Glutamatergic neuron (in vitro differentiated cells): ENCODE measurements around the gene NF1. TPM values are rescaled to one million over a fixed set of nuclear protein-coding genes. Genes with fewer than 3 reads are reported as not detected.
A peak's percentile ranks its signal among the peaks of the same experiment; 100 is the strongest.
"Not testable (repeated sequence)": the region's sequence is repeated elsewhere in the genome, so short reads cannot be mapped to it uniquely, and the experiment has no call there.

Experiments used
- DNase-seq: peaks from one replicate; pipeline ENCODE4 v3.0.0; 2022
- H3K27ac Mint-ChIP-seq: one replicate; pipeline ENCODE4 v1.8.0; 2020; ENCODE audit warnings: mild to moderate bottlenecking, mixed read lengths, inconsistent platforms; ENCODE audit not compliant: unreplicated experiment
- H3K27me3 Mint-ChIP-seq: one replicate; pipeline ENCODE4 v1.8.0; 2020; ENCODE audit warnings: mild to moderate bottlenecking, moderate library complexity, mixed read lengths, inconsistent platforms; ENCODE audit not compliant: unreplicated experiment
- H3K36me3 Mint-ChIP-seq: one replicate; pipeline ENCODE4 v1.8.0; 2020; ENCODE audit warnings: mild to moderate bottlenecking, mixed read lengths, inconsistent platforms; ENCODE audit not compliant: unreplicated experiment
- H3K4me1 Mint-ChIP-seq: one replicate; pipeline ENCODE4 v1.8.0; 2020; ENCODE audit warnings: mild to moderate bottlenecking, low read depth, mixed read lengths, inconsistent platforms; ENCODE audit not compliant: unreplicated experiment
- H3K4me3 Mint-ChIP-seq: one replicate; pipeline ENCODE4 v1.8.0; 2020; ENCODE audit warnings: mild to moderate bottlenecking, mixed read lengths, inconsistent platforms; ENCODE audit not compliant: unreplicated experiment
- H3K9me3 Mint-ChIP-seq: one replicate; pipeline ENCODE4 v1.8.0; 2020; ENCODE audit warnings: mild to moderate bottlenecking, moderate library complexity, mixed read lengths, inconsistent platforms; ENCODE audit not compliant: unreplicated experiment
- total RNA-seq: library from RNA; stranded (reverse); fragmentation: NEBNext Ultra II Directional; extraction: Animal tissue kit (Norgen Biotek cat#: 25700); gene quantifications from one replicate; pipeline ENCODE4 v1.2.1, GENCODE V29; 2021; ENCODE audit not compliant: unreplicated experiment
- TF ChIP-seq, protein P1 (sequence below): fragments of 200-600 bp; sonication (generic); IDR thresholded peaks from one replicate; pipeline ENCODE4 v1.5.0; 2021; ENCODE audit not compliant: partially characterized antibody, unreplicated experiment

Gene NF1
- total RNA-seq, 1 donor from 2014 or later = 87.6 TPM

DNA sequence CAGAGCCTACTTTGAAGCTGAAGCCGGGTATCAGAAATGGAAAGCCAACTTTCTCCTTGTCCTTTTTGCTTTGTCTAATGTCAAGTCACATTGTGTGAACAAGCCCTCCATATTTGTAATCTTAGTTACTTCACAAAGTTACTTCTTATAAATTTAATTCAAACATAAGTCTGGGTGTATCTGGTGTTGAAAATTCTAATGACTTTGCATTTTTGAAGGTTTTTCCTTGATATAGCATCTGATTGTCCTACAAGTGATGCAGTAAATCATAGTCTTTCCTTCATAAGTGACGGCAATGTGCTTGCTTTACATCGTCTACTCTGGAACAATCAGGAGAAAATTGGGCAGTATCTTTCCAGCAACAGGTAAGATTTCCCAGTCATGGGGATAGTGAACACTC lies 165.4 kb downstream of the NF1 start:
- H3K27ac Mint-ChIP-seq = no peak overlapping the region
- H3K4me3 Mint-ChIP-seq = no peak overlapping the region
- TF ChIP-seq, protein P1, sequence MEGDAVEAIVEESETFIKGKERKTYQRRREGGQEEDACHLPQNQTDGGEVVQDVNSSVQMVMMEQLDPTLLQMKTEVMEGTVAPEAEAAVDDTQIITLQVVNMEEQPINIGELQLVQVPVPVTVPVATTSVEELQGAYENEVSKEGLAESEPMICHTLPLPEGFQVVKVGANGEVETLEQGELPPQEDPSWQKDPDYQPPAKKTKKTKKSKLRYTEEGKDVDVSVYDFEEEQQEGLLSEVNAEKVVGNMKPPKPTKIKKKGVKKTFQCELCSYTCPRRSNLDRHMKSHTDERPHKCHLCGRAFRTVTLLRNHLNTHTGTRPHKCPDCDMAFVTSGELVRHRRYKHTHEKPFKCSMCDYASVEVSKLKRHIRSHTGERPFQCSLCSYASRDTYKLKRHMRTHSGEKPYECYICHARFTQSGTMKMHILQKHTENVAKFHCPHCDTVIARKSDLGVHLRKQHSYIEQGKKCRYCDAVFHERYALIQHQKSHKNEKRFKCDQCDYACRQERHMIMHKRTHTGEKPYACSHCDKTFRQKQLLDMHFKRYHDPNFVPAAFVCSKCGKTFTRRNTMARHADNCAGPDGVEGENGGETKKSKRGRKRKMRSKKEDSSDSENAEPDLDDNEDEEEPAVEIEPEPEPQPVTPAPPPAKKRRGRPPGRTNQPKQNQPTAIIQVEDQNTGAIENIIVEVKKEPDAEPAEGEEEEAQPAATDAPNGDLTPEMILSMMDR = no peak
- H3K27me3 Mint-ChIP-seq = no peaks in the 10 kb centered on the region
- H3K4me1 Mint-ChIP-seq = no peaks in the 10 kb centered on the region
- H3K36me3 Mint-ChIP-seq = no peaks in the 10 kb centered on the region
- H3K9me3 Mint-ChIP-seq = no peaks in the 10 kb centered on the region
- no peak for DNase-seq

DNA sequence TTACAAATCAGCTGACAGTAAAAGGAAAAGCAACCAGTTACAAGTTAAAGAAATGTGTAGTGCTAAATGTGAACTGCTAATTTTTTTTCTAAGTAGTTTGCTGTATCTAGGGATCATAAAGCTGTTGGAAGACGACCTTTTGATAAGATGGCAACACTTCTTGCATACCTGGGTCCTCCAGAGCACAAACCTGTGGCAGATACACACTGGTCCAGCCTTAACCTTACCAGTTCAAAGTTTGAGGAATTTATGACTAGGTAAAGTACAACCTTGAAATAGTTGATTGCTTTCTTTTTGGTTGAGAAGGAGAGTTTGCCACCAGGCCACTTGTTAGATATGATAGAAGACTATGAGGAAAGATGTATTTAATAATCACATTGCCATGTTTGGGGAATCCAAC lies 166.8 kb downstream of the NF1 start:
- no peaks in the 10 kb centered on the region for H3K27me3 Mint-ChIP-seq
- no peaks in the 10 kb centered on the region for H3K9me3 Mint-ChIP-seq
- TF ChIP-seq, protein P1 = no peak
- H3K36me3 Mint-ChIP-seq = no peaks in the 10 kb centered on the region
- no peak overlapping the region for H3K27ac Mint-ChIP-seq
- no peaks in the 10 kb centered on the region for H3K4me1 Mint-ChIP-seq
- no peak for DNase-seq
- no peak overlapping the region for H3K4me3 Mint-ChIP-seq

DNA sequence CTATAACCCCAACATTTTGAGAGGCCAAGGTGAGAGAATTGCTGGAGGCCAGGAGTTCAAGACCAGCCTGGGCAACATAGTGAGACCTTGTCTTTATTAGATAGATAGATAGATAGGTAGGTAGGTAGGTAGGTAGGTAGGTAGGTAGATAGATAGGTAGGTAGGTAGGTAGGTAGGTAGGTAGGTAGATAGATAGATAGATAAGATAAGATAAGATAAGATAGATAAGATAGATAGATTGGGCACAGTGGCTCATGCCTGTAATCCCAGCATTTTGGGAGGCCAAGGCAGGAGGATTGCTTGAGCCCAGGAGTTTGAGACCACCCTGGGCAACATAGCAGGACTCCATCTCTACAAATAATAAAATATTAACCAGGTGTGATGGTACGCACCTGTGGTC lies 168.1 kb downstream of the NF1 start:
- H3K36me3 Mint-ChIP-seq, H3K4me1 Mint-ChIP-seq, DNase-seq, H3K27me3 Mint-ChIP-seq, H3K4me3 Mint-ChIP-seq, H3K27ac Mint-ChIP-seq, H3K9me3 Mint-ChIP-seq: not testable (repeated sequence)

DNA sequence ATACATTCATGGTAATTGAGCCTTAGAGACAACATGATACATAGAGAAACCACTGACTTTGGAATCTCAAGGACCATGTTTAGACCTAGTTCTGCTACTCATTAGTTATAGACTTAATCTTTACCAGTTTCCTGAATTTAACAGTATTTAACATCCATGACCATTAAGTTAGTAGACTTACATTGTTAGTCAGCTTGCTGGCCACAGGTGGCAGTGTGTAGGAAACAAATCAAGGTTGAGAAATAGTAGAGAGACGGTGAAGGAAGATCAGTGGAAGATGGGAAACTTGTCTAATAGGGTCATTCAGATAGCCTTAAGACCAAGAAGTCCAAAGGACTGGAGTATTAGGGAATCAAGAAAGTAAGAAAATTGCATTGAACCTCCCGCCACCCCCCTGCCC lies 171.3 kb downstream of the NF1 start:
- Mint-ChIP-seq H3K9me3 (no peaks in the 10 kb centered on the region), H3K27me3 (peaks cover 2% of the 10 kb centered on the region), H3K4me3 (no peak overlapping the region), H3K36me3 (no peaks in the 10 kb centered on the region), H3K27ac (no peak overlapping the region), H3K4me1 (peaks cover 10% of the 10 kb centered on the region)
- TF ChIP-seq, protein P1 = no peak
- no peak for DNase-seq

DNA sequence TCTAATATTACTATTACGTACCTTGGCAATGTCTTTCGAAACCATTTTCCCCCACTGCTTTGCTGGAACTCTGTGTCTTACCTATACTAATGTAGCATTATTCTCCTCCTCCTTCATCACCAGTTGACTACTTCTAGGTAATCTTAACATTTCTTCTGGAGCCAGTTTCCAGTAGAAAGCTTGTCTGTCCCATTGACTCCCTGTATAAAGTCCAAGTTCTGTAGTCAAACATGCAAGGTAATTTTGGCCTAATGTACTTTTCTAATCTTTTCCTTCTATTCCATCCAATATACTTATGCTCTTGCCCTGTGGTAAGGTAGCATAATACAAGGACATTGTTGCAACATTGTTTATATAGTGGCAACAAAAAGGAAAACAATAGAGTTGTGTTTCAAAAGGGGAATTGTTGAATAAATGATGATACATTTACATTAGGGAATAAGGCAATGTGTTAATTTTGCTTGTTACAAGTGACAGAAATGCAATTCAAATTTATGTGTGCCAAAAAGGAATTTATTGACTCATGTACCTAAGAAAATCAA lies 174.3 kb downstream of the NF1 start:
- Mint-ChIP-seq H3K27me3 (peaks cover 3% of the 10 kb centered on the region), H3K9me3 (no peaks in the 10 kb centered on the region), H3K27ac (peak overlapping the region; percentile 85), H3K36me3 (no peaks in the 10 kb centered on the region), H3K4me3 (no peak overlapping the region), H3K4me1 (peaks cover 10% of the 10 kb centered on the region)
- no peak for DNase-seq
- TF ChIP-seq, protein P1 = no peak
